ENCODE measurements around the gene HECTD2. TPM values are rescaled to one million over a fixed set of nuclear protein-coding genes. Genes with fewer than 3 reads are reported as not detected.

HECTD2 gene
- total and polyA plus RNA-seq, 9 of the 15 experiments (the other 6 are each of a cell fraction or from before 2014, with no cell fraction given) = 1.3 to 5.9 (median 3.9) TPM

DNA sequence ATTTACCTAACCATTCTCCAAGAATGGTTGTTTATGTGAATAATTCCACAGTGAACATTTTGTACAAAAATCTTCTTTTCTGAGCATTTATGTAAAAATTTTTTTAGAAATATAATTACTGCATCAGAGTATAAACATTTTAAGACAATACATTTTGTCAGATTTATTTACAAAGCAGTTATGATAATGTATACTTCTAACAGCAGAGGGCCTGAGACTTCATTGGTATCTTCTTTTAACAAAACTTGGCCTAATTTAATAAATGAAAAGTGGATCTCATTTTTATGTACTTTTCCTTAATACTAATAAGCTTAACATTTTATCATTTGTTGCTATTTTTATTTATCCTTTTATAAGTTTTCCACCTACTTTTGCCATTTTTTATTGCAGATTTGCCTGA, 69.4 kb downstream of the HECTD2 start:
- no peak for TF ChIP-seq HNRNPLL (IDR thresholded peaks at IDR 0.05; ENCODE audit: low read depth, low read length, poor library complexity, severe bottlenecking)
- no peak for TF ChIP-seq BRCA1 (IDR thresholded peaks at IDR 0.05)
- no peak for TF ChIP-seq BRCA1 (CRISPR knock-in tag; IDR thresholded peaks at IDR 0.05)
- TF ChIP-seq NFE2 (IDR thresholded peaks at IDR 0.05; ENCODE audit: low read depth) = no peak
- no peak for TF ChIP-seq TEAD4 (IDR thresholded peaks at IDR 0.05; ENCODE audit: low read length)
- TF ChIP-seq TEAD4 (CRISPR knock-in tag; IDR thresholded peaks at IDR 0.05; ENCODE audit: borderline replicate concordance) = no peak
- no peak for TF ChIP-seq KHSRP (IDR thresholded peaks at IDR 0.05)
- no peak for TF ChIP-seq ZNF316 (IDR thresholded peaks at IDR 0.05)
- no peak for TF ChIP-seq ZZZ3 (IDR thresholded peaks at IDR 0.05)
- no peak for TF ChIP-seq SREBF1 (IDR thresholded peaks at IDR 0.05; ENCODE audit: borderline replicate concordance, low read depth, low read length)
- TF ChIP-seq PTRF (tag; IDR thresholded peaks at IDR 0.05) = no peak
- TF ChIP-seq SMARCC2 (IDR thresholded peaks at IDR 0.05; ENCODE audit: low read depth) = no peak
- TF ChIP-seq FOXA3 (CRISPR knock-in tag; conservative IDR thresholded peaks at IDR 0.05 in 1 of 2, IDR thresholded peaks at IDR 0.05 in 1 of 2) = no peak
- TF ChIP-seq BACH1 (tag; IDR thresholded peaks at IDR 0.05) = no peak
- TF ChIP-seq LEF1 (IDR thresholded peaks at IDR 0.05) = no peak
- TF ChIP-seq, protein P1, sequence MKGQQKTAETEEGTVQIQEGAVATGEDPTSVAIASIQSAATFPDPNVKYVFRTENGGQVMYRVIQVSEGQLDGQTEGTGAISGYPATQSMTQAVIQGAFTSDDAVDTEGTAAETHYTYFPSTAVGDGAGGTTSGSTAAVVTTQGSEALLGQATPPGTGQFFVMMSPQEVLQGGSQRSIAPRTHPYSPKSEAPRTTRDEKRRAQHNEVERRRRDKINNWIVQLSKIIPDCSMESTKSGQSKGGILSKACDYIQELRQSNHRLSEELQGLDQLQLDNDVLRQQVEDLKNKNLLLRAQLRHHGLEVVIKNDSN (CRISPR knock-in tag; IDR thresholded peaks at IDR 0.05) = no peak
- no peak for TF ChIP-seq SP2 (IDR thresholded peaks at IDR 0.05; ENCODE audit: extremely low read depth, low read depth, low read length, poor library complexity, severe bottlenecking)
- no peak for TF ChIP-seq RFX1 (IDR thresholded peaks at IDR 0.05)
- TF ChIP-seq PTBP1 (IDR thresholded peaks at IDR 0.05; ENCODE audit: low read depth, low read length) = no peak
- TF ChIP-seq NFIC (IDR thresholded peaks at IDR 0.05) = no peak
- no peak for TF ChIP-seq E2F3 (CRISPR knock-in tag; IDR thresholded peaks at IDR 0.05)
- TF ChIP-seq YY1 (IDR thresholded peaks at IDR 0.05; ENCODE audit: borderline replicate concordance in 1 of 3, control insufficient read depth in 1 of 3, extremely low read depth in 1 of 3, insufficient read depth in 3 of 3, insufficient read length in 1 of 3, insufficient replicate concordance in 2 of 3, low read depth in 1 of 3, low read length in 2 of 3) = no peak
- Histone ChIP-seq H3K79me2 (ENCODE audit: control insufficient read depth, insufficient read depth, low read length) (no peaks in the 10 kb centered on the region), H3K36me3 (ENCODE audit: control insufficient read depth, insufficient read depth, low read length) (no peaks in the 10 kb centered on the region), H3K4me2 (ENCODE audit: insufficient read depth, low read length) (no peak overlapping the region), H2AFZ (ENCODE audit: low read depth, low read length) (no peak overlapping the region), H3K9me3 (replicated peaks; ENCODE audit: control insufficient read depth, insufficient read depth, low read depth, low read length) (no peaks in the 10 kb centered on the region), H3K9me1 (ENCODE audit: control insufficient read depth, insufficient read depth, low read length) (no peaks in the 10 kb centered on the region), H3K27ac (ENCODE audit: extremely low read depth, low read depth, low read length) (no peak overlapping the region), H4K20me1 (replicated peaks; ENCODE audit: control insufficient read depth, insufficient read depth, low read length) (no peaks in the 10 kb centered on the region), H3K9ac (ENCODE audit: insufficient read depth in 1 of 2, low read depth in 2 of 2, low read length in 2 of 2) (no peak overlapping the region), H3K27me3 (ENCODE audit: control insufficient read depth in 2 of 2, insufficient read depth in 2 of 2, low read length in 2 of 2) (no peaks in the 10 kb centered on the region), H3K4me1 (replicated peaks in 1 of 2; ENCODE audit: control insufficient read depth in 2 of 2, insufficient read depth in 2 of 2, low read length in 2 of 2) (no peaks in the 10 kb centered on the region), H3K4me3 (no peak overlapping the region)
- ChIA-PET CTCF (ENCODE audit: low intra/inter-chr PET ratio) (no interaction called here), POLR2A (no interaction called here)
- intact Hi-C loops (cut with micrococcal nuclease) = no loop called here
- DNase-seq (ENCODE audit: extremely low read depth in 1 of 4, low spot score in 3 of 4) (no peak), ATAC-seq (no peak), FAIRE-seq (no peak)
- in situ Hi-C loops (cut with MboI) = no loop called here
- BruUV-seq (replicated peaks) = no TSS peak

Measured in K562 (cell line).